IPS DF 6.9 (cell line): ENCODE data around the gene ZNF43.

Source experiments
- DNase-seq: peaks from one replicate; pipeline ENCODE4 v3.0.0-alpha.2; 2013; ENCODE audit warnings: low read depth, low spot score
- H3K27ac ChIP-seq: one replicate; pipeline ENCODE4 v1.5.1; 2013; ENCODE audit warnings: low read length, control low read depth
- H3K27me3 ChIP-seq: 2 replicates; pipeline ENCODE4 v1.6.1; 2013; ENCODE audit warnings: mild to moderate bottlenecking, low read length; ENCODE audit not compliant: control insufficient read depth, insufficient read depth
- H3K36me3 ChIP-seq: 2 replicates; pipeline ENCODE4 v1.6.1; 2013; ENCODE audit warnings: low read length; ENCODE audit not compliant: control insufficient read depth, insufficient read depth
- H3K4me1 ChIP-seq: 2 replicates; pipeline ENCODE4 v1.6.1; 2013; ENCODE audit warnings: low read length; ENCODE audit not compliant: control insufficient read depth, insufficient read depth
- H3K4me3 ChIP-seq: 2 replicates; pipeline ENCODE4 v1.5.1; 2013; ENCODE audit warnings: mild to moderate bottlenecking, low read length
- H3K9me3 ChIP-seq: 2 replicates; pipeline ENCODE4 v1.6.1; 2013; ENCODE audit warnings: low read length, inconsistent platforms; ENCODE audit not compliant: control insufficient read depth, insufficient read depth
- WGBS: extraction: QIAGEN DNeasy Blood & Tissue Kit; methylation state at CpG from one replicate; pipeline ENCODE4 v1.1.7; 2013; ENCODE audit warnings: mixed read lengths, missing lambda C conversion rate; ENCODE audit not compliant: insufficient read length, insufficient coverage; 5-methylcytosine and 5-hydroxymethylcytosine counted together

ZNF43 gene

GRCh38 chr19:21850656-21851255 lies 14.8 kb upstream of the ZNF43 start:
- Histone ChIP-seq H3K4me1 (no peaks in the 10 kb centered on the region; the same call in 1 of the 2 replicates), H3K9me3 (no peaks in the 10 kb centered on the region), H3K27me3 (no peaks in the 10 kb centered on the region), H3K4me3 (peak overlapping the region; percentile 94; the same call in 1 of the 2 replicates), H3K36me3 (peaks cover 21% of the 10 kb centered on the region), H3K27ac (no peak overlapping the region)
- WGBS = no CpG with 5 or more reads among the region's 9 CpGs
- DNase-seq = no peak

- WGBS = no CpG with 5 or more reads among the region's 6 CpGs
- H3K36me3 ChIP-seq = peaks cover 29% of the 10 kb centered on the region
Measured at GRCh38 chr19:21848706-21849105, 12.7 kb upstream of the ZNF43 start.

GRCh38 chr19:21843081-21843480 lies 7.1 kb upstream of the ZNF43 start:
- WGBS = no CpG with 5 or more reads among the region's 5 CpGs
- no peak for DNase-seq
- H3K36me3 ChIP-seq = peaks cover 49% of the 10 kb centered on the region

More at GRCh38 chr19:21848706-21849105, 12.7 kb upstream of the ZNF43 start:
- Histone ChIP-seq H3K4me1 (no peaks in the 10 kb centered on the region; the same call in 1 of the 2 replicates), H3K4me3 (no peak overlapping the region), H3K9me3 (no peaks in the 10 kb centered on the region), H3K27me3 (no peaks in the 10 kb centered on the region), H3K27ac (no peak overlapping the region)
- DNase-seq = no peak

GRCh38 chr19:21841488-21842097 lies 5.6 kb upstream of the ZNF43 start:
- Histone ChIP-seq H3K27ac (no peak overlapping the region), H3K4me1 (no peaks in the 10 kb centered on the region), H3K36me3 (peaks cover 42% of the 10 kb centered on the region; the same call in 1 of the 2 replicates), H3K9me3 (no peaks in the 10 kb centered on the region), H3K4me3 (no peak overlapping the region), H3K27me3 (no peaks in the 10 kb centered on the region)
- WGBS = no CpG with 5 or more reads among the region's 1 CpG
- no peak for DNase-seq

More at GRCh38 chr19:21843081-21843480, 7.1 kb upstream of the ZNF43 start:
- no peaks in the 10 kb centered on the region for H3K9me3 ChIP-seq
- H3K4me3 ChIP-seq = no peak overlapping the region
- no peak overlapping the region for H3K27ac ChIP-seq
- no peaks in the 10 kb centered on the region for H3K4me1 ChIP-seq
- no peaks in the 10 kb centered on the region for H3K27me3 ChIP-seq

GRCh38 chr19:21841081-21841480 lies 5.1 kb upstream of the ZNF43 start:
- no peak overlapping the region for H3K4me3 ChIP-seq
- peaks cover 40% of the 10 kb centered on the region; the same call in 1 of the 2 replicates for H3K36me3 ChIP-seq
- no peaks in the 10 kb centered on the region for H3K4me1 ChIP-seq
- no peak for DNase-seq
- no peak overlapping the region for H3K27ac ChIP-seq
- WGBS = no CpG with 5 or more reads among the region's 5 CpGs
- H3K27me3 ChIP-seq = no peaks in the 10 kb centered on the region
- H3K9me3 ChIP-seq = no peaks in the 10 kb centered on the region

GRCh38 chr19:21839976-21840375 lies 4.0 kb upstream of the ZNF43 start:
- Histone ChIP-seq H3K9me3 (no peaks in the 10 kb centered on the region), H3K36me3 (peaks cover 34% of the 10 kb centered on the region; the same call in 1 of the 2 replicates), H3K27ac (no peak overlapping the region), H3K27me3 (no peaks in the 10 kb centered on the region), H3K4me3 (no peak overlapping the region), H3K4me1 (no peaks in the 10 kb centered on the region)
- no peak for DNase-seq
- WGBS = no CpG with 5 or more reads among the region's 1 CpG

GRCh38 chr19:21838646-21839045 lies 2.7 kb upstream of the ZNF43 start:
- no CpG with 5 or more reads among the region's 4 CpGs for WGBS
- Histone ChIP-seq H3K27ac (no peak overlapping the region), H3K36me3 (peaks cover 29% of the 10 kb centered on the region; the same call in 1 of the 2 replicates), H3K27me3 (no peaks in the 10 kb centered on the region), H3K4me3 (no peak overlapping the region), H3K4me1 (no peaks in the 10 kb centered on the region), H3K9me3 (no peaks in the 10 kb centered on the region)
- DNase-seq = no peak

- Histone ChIP-seq H3K4me3 (peak overlapping the region; percentile 62; the same call in 1 of the 2 replicates), H3K9me3 (no peaks in the 10 kb centered on the region), H3K27ac (peak overlapping the region; percentile 28), H3K27me3 (no peaks in the 10 kb centered on the region), H3K36me3 (peaks cover 7% of the 10 kb centered on the region; the same call in 1 of the 2 replicates), H3K4me1 (no peaks in the 10 kb centered on the region)
- no CpG with 5 or more reads among the region's 23 CpGs for WGBS
- no peak for DNase-seq
Measured at GRCh38 chr19:21835429-21835809, 563 bp downstream of the ZNF43 start.

- no CpG with 5 or more reads among the region's 10 CpGs for WGBS
- DNase-seq = no peak
- no peak overlapping the region for H3K4me3 ChIP-seq
- H3K4me1 ChIP-seq = no peaks in the 10 kb centered on the region
- no peaks in the 10 kb centered on the region for H3K27me3 ChIP-seq
- no peaks in the 10 kb centered on the region; the same call in 1 of the 2 replicates for H3K36me3 ChIP-seq
- no peak overlapping the region for H3K27ac ChIP-seq
- H3K9me3 ChIP-seq = no peaks in the 10 kb centered on the region
Measured at GRCh38 chr19:21833733-21834132, 2.2 kb downstream of the ZNF43 start.

GRCh38 chr19:21824679-21825078 lies 11.3 kb downstream of the ZNF43 start:
- no peak for DNase-seq
- Histone ChIP-seq H3K4me1 (no peaks in the 10 kb centered on the region), H3K9me3 (no peaks in the 10 kb centered on the region), H3K27ac (no peak overlapping the region), H3K36me3 (no peaks in the 10 kb centered on the region; the same call in 1 of the 2 replicates), H3K27me3 (no peaks in the 10 kb centered on the region), H3K4me3 (no peak overlapping the region)
- no CpG with 5 or more reads among the region's 1 CpG for WGBS
